Measurements from ENCODE around the gene STARD9.
A peak's percentile ranks its signal among the peaks of the same experiment; 100 is the strongest.

STARD9 gene

DNA sequence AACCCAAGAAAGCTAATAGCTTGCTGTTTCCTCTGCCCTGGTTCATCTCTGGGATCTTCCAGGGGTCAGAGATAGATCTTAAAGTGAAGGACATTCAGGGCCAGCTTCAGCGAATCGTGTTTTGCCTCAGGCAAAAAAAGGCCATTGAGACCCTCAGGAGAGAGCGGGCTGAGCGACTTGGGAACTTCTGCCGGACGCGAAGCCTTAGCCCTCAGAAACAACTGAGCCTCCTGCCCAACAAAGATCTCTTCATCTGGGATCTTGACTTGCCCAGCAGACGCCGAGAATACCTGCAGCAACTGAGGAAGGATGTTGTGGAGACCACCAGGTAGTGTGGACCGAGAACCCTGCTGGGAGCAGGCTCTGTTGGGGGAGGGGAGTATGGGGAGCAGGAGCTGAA is 119.0 kb downstream of the STARD9 start:
- no peak for DNase-seq (ENCODE audit: low spot score)

DNA sequence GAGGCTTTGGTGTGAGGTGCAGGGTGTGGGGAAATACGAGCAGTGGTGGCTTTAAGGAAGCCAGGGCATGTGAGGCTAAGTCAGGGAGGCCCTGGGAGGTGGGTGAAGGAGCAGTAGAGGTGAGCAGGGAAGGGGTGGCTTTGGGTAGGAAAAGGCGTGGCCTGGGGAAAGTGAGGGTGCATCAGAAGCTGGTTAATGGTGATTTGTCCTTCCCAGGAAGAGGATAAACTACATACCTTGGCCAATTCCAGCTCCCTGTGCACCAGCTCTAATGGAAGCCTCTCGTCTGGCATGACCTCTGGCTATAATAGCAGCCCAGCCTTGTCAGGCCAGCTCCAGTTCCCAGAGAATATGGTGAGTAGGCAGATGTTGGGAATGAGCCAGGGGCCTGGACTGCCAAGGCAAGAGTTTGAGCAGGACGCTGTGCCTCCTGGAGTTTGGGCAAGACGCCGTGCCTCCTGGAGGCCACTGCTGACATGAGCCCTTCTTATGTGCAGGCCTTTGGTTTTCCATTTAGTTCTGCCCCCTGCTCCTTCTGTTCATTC is 120.2 kb downstream of the STARD9 start:
- no peak for DNase-seq (ENCODE audit: low spot score)

DNA sequence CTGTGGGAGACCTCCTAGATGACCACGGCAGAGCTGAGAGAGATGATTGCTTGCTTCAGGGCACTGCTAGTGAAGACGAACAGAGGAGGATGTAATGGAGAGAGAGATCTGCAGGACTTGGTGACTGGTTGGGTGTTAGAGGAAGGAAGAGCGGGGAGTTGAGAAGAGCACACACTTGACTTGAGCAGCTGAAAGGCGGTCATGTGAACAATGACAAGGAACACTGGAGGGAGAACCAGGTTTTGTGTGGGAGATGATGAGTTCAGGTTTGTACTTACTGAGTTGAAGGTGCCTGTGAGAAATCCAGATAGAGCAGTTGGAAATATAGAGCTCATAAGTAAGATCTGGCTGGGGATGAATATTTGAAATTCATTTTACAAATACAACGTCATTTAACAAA is 121.2 kb downstream of the STARD9 start:
- DNase-seq (ENCODE audit: low spot score): no peak

DNA sequence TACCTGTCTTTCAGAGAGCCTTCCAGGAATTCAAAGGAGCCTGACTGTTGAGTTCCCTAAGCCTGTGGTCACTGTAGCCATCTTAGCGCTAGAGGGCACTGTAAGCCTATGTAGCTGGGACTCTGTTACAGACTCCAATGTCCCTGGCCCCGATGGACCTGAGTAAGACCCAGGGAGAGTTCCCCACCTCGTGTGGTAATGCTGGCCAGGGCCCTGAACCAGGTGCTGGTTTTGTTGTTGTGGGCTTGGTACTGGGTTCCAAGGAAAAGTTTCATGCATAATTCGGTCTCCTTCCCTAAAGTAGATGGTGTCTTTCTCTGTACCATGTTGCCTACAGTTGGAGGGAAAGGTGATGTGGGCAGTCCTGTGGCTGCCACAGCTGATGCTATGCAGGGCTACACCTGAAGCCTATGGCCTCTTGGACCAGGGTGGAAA is 129.1 kb downstream of the STARD9 start:
- DNase-seq (ENCODE audit: low spot score): peak; percentile 77

DNA sequence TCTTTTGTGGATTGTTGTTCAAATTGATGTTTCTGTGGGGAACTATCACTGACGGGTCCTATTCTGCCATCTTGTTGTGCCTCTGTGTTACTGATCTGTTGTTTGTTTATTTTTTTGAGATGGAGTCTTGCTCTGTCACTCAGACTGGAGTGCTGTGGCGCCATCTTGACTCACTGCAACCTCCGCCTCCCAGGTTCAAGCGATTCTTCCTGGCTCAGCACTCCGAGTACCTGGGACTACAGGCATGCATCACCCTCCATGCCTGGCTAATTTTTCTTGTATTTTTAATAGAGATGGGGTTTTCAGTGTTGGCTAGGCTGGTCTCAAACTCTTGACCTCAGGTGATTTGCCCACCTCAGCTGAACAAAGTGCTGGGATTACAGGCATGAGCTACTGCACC is 129.9 kb downstream of the STARD9 start:
- DNase-seq (ENCODE audit: low spot score): no peak

DNA sequence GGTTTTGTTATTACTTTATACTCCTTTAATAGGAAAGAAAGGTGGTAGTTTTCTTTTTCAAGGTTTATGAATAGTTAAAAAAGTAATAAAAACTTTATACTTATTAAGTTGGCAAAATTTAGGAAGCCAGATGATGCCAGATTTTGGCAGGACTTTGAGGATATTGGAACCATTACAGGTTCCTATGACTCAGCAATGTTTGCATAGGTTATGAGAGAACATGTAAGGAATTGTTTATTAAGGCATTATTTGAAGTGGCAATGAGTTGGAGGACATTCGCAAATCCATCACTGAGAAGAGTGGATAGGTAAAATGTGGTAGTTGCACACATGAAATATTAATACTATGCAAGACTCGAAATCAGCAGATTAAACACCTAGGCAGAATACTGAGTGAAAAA is 131.7 kb downstream of the STARD9 start:
- no peak for DNase-seq (ENCODE audit: low spot score)

DNA sequence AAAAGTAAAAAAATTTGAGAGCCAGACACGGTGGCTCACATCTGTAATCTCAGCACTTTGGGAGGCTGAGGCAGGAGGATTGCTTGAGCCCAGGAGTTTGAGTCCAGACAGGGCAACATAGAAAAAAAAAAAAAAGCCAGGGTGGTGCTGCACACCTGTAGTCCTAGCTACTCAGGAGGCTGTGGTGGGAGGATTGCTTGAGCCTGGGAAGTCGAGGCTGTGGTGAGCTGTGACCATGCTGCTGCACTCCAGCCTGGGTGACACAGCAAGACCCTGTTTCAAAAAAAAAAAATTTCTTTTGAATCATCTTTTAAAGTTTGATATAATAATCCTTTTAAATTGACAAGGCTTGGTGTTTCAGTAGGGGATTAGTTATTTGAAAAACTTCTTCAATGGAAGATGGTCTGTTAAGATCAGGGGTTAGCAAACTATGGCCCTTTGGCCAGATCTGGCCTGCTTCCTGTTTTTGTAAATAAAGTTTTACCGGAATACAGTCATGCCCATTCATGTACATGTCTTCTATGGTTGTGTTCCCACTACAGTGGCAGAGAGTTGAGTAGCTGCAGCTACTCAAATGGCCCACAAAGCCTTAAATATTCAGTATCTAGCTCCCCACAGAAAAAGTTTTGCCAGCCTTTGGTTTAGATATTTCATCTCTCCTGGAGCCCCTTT is 132.6 kb downstream of the STARD9 start:
- DNase-seq (ENCODE audit: low spot score): no peak

DNA sequence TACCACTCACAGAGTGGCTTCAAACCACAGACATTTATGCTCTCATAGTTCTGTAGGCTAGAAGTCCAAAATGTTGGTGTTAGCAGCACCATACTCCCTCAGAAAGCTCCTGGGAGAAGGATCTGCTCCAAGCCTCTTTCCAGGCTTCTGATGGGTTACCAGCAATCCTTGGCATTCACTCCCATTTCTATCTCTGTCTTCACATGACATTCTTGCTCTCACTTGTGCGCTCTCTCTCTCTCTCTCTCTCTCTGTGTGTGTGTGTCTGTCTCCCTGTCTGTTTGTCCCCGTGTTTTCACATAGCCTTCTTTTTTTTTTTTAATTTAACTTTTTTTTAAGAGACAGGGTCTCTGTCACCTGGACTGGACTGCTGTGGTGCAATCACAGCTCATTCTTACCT is 135.3 kb downstream of the STARD9 start:
- no peak for DNase-seq (ENCODE audit: low spot score)

DNA sequence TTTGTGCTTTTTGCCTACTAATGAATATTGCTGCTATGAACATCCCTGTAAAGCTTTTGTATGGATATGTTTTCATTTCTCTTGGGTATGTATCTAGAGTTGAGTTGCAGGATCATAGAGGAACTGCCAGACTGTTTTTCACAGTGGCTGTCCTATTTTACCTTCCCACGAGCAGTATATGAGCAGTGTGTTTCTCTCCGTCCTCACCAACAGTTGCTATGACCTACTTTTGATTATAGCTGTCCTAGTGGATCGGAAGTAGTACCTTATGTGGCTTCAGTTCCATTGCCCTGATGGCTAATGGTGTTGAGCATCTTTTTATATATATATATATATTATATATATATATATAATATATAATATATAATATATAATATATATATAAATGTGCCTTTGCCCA is 136.3 kb downstream of the STARD9 start:
- DNase-seq (ENCODE audit: low spot score): no peak

DNA sequence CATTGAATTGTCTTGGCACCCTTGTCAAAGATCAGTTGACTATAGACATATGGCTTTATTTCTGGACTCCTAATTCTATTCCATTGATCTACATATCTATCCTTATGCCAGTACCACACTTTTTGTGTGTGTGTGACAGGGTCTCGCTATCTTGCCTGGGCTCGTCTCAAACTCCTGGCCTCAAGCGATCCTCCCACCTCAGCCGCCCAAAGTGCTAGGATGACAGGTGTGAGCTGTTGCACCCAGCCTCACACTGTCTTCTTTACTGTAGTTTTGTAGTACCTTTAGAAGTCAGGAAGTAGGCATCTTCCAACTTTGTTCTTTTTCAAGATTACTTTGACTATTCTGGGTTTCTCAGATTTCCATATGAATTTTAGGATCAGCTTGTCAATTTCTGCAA is 137.2 kb downstream of the STARD9 start:
- no peak for DNase-seq (ENCODE audit: low spot score)

DNA sequence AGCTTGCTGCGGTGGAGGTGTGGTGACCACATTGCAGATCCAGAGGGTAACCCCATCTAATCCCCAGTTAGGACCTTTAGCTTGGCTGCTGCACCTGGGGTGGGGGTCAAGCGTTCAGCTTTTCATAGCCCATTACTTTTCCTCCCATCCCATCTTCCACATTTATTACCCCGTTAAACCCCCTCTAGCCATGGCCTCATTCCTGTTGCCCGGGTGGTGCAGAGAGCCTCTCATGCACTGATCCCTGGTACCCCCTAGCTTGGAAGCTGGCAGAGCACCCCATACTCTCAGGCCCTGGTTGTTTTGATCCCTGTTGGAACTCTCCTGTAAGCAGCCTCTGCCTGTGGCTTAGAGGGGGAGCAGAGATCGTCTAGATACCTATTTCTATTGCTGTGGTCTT is 140.7 kb downstream of the STARD9 start:
- DNase-seq (ENCODE audit: low spot score): no peak

DNA sequence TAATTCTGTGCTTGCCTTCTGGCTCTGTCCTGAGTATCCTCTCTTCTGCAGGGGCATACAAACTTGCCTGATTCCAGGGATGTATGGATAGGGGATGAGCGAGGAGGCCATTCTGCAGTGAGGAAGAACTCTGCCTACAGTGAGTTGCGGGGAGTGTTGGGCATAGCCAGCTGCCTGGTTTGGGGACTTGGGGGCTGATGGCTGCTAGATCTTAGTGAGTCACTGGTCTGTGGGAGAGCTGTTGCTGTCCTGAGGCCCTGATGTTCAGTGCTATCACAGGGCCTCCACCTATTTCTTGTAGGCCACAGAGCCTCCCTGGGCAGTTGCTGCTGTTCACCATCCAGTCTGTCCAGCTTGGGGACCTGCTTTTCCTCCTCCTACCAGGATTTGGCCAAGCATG is 141.2 kb downstream of the STARD9 start:
- DNase-seq (ENCODE audit: low spot score): no peak

DNA sequence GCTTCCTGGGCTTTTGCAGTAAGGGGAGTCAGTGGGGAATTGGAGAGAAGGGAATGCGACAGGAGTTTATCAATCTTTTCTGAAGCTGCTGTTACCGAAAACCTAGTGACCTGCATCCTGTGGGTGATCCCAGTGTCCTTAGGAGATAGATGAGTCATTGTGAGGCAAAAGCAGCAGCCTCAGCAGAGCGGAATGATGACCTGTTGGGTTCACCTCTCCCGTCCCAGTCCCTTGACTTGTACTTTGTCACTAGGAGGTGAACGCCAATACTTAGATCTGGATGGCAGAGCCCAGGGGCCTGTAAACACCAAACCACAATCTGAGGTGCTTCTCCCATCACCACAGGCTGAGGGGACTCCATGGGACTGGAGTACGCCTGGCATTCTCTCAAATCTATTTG is 143.6 kb downstream of the STARD9 start:
- no peak for DNase-seq (ENCODE audit: low spot score)

DNA sequence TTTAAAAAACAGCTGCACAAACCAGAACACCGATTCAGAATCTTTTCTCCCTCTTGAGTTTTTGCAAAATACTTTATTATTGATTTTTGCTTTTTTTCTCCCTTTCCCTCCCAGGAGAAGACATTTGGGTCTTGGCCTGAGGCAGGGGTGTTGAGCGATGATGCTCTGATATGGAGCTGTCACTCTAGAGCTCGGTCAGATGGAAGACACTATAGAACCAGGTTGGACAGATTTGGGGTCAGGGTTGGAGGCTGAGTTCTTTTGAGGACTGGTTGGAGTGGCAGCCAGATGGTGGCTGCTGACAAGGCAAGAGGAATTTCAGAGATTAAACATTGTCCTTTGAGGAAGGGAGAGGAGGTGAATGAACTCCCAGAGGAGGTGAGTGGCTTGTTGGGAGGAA is 144.7 kb downstream of the STARD9 start:
- no peak for DNase-seq (ENCODE audit: low spot score)

DNA sequence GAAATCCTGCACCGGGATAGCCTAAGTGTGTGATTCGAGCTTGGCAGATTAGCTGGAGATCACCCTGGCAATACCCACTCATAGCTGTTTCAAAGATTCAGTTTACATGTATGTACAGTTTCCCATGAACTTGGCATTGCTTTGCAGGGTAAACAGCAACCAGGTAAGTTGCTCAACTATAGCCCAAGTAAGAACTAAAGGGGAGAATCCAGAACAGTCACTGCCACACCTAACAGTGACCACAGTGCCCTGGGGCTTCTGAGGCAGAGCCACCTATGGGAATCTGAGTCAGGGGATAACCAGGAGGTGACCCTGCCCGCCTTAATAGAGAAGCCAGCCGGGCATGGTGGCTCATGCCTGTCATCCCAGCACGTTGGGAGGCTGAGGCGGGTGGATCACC is 145.6 kb downstream of the STARD9 start:
- DNase-seq (ENCODE audit: low spot score): no peak

DNA sequence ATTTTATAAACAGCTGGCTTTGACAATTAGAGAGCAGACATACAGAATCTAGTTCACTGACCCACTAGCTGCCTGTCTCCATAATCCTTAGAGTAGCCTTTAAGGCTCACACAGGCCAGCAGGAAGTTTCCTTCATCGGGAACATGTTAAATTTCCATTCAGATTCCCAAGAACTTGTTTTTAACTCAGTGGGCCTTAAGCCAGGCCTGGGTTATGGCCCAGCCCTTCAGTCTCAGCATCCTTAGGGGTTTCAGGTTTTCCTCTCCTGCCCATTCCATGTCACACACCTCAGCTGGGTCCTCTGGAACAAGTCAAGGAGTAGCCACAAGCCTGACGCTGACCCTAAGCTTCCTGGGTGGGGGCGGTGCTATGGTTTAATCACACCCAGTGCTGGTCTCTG is 146.5 kb downstream of the STARD9 start:
- DNase-seq (ENCODE audit: low spot score): no peak

DNA sequence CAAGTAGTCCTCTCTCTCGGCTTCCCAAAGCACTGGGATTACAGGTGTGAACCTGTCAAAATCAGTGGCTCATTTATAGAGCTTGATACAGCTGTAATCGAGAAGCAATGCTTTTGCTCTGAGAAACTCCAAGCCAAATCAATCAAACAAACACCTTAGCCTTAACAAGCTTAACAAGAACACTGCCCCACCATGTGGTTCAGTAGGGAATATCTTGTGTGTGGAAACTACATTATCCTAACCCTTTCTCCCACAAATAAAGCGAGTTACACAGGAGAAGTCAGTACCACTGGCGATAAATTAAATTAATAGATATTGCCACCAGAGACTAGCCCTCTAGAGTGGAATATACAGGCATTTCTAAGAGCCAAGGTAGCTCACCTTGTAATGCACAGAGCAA is 147.7 kb downstream of the STARD9 start:
- DNase-seq (ENCODE audit: low spot score): no peak

DNA sequence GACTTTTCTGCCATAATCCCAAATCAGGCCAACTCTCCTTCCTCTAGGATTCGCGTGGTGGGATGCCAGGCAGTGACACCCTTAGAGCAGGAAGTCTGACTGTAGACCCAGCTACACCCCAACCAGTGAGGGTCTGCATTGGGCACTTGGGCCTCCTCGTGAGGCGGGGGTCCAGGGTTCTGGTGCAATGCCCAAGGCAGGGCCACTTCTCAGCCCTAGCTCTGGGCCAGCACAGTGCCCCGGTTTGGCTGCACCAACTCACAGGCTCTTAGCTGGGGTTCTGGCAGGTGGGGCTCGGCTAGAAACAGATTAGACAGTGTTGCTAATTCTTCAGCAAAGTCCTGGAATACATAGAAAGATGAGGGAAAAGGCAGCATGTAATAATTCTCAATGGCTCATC is 148.9 kb downstream of the STARD9 start:
- DNase-seq (ENCODE audit: low spot score): no peak

DNA sequence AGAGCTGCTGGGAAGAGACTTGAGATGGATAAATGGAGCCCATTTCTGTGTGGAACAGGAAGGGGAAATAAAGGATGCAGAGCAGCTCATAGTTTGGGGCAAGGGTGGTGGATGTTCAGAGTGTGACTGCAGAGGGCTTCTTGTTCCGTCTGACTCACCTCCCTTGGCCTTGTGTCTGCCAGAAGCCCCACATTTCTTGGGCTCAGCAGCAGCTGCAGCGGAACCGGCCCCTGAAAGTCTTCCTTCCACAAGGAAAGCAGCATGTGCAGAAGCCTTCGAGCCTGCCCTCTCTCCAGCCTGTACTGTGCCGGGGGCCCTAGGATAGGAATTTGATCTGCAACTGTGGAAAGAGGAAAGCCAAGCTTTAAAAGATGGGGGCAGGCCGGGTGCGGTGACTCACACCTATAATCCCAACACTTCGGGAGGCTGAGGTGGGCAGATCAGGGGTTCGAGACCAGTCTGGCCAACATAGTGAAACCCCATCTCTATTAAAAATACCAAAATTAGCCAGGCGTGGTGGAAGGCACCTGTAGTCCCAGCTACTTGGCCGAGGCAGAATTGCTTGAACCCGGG is 150.0 kb downstream of the STARD9 start:
- DNase-seq (ENCODE audit: low spot score): no peak

DNA sequence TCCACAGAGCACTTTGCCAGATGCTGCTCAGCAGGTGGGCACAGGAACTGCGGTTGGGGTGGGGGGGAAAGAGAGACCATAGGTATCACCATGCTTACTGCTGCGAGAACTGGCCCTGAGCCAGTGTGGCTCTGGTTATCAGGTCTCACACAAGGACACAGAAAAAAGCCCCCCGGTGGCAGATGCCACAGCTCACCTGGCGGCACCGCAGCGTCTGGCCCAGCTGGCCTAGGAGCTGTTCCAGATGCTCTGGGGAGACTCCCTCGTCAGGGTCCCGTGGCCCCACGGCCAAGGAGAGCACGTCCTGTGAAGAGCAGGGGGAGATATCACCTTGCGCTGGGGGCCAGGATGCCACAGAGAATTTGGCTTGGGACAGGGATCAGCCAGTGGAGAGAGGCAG is 150.7 kb downstream of the STARD9 start:
- DNase-seq (ENCODE audit: low spot score): no peak

DNA sequence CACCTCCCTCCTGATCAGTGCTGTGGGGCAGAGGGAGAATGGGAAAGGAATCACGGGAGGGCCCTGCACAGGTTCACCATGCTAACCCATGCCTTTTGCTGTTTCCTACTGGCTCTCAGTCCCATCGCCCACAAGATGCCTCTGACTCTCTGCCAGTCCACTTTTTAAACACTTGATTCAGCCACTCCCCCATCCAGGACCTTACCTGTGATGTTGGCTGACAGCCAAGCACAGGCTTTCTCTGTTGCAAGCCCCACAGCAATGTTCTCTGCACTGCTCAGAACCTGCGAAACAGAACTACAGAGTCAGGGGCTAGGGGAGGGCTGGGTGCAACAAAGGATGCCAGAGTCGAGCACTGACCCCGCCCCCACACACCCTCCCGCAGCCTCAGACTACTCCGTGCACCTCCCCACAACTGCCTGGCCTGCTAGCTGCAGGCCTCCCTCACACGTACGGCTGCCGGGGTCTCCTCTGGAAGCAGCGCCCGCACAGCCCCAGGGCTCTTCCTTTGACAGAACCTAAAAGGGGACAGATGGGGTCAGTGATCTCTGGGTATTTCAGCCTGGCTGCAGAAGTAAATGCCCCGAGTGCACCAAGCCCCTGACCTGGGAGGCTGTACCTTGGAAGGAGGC is 152.5 kb downstream of the STARD9 start:
- DNase-seq (ENCODE audit: low spot score): no peak

DNA sequence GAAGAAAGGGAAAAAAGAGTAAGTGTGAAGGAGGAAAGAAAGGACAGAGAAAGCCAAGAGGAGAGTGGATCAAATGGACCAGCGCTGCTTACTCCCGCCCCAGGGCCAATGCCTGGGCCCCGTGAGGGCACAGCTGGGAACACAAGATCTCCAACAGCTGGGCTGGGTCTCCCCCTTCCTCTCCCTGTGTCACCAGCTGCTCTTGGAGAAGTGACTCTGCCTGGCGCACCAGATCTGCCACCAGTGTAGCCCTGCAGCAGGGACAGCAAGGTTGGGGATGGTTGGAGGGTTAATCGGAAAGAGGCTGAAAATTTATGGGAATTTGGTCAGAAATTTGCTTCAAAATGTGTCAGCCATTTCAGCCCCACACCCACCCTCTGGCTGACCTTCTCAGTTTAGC is 153.2 kb downstream of the STARD9 start:
- DNase-seq (ENCODE audit: low spot score): no peak

DNA sequence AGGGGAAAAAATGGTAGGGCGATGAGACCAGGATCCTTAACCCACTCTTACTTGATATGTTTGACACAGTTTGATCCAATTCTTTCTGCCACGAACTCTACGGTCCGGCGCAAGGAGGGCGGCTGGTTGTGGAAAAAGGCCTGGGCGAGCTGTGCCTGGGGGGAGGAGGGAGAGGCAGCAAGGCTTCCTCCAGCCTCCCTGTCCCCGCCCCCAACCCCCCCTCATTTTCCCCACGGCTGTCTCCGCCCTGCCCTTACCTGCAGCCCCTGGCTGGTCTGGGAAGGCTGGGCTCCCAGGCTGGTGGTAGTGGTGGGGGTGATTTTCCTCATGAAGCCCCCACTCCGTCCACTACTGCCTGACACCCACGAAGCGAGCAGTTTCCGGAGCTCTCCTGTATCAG is 153.6 kb downstream of the STARD9 start:
- DNase-seq (ENCODE audit: low spot score): no peak

DNA sequence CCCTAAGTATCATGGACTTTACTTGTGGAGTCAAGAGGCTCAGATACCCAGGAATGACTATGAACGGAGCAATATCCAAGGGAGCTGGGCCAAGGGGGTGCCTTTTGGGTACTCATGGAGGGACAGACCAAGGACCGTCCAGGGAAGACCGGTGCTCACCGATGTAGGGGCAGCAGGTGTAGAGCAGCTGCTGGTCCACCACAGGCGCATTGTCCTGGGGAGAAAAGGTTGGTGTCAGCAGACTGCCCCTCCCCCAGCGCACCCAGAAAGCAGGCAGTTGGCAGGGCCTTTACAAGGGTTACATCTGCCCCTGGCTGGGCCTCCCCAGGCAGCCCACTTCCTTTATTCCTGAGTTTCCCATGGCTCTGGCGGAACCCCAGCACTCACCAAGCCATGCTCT is 154.0 kb downstream of the STARD9 start:
- DNase-seq (ENCODE audit: low spot score): no peak

Measured in hematopoietic multipotent progenitor cell treated with erythropoietin and hydrocortisone succinate and interleukin-3 and kit ligand, for 17 days (in vitro differentiated cells).